ENCODE measurements around the gene PDCD2L. TPM values are rescaled to one million over a fixed set of nuclear protein-coding genes. Genes with fewer than 3 reads are reported as not detected.

The PDCD2L gene
- total RNA-seq (2022) = 33.2 and 40.2 TPM in 2 replicates
- Bru-seq, nascent RNA = percentile 67 among the genes with signal in this experiment
- percentile 66 among the genes with signal in this experiment for BruChase-seq, experiment 1, labeled RNA remaining after a 2-hour chase
- percentile 67 among the genes with signal in this experiment for BruChase-seq, experiment 2, labeled RNA remaining after a 6-hour chase
- long read RNA-seq, transcript PDCD2L-201 (7 exons, 1,171 nt) = major isoform, 30 of 37 reads
- long read RNA-seq, partial matches to known transcripts = 1 of 37 reads
- long read RNA-seq, other reads (novel, unspliced or antisense) = 4 of 37 reads

- Histone ChIP-seq H3K4me3 (ENCODE audit: low read depth, low read length) (peak within 1 kb of the TSS; percentile 89), H3K36me3 (ENCODE audit: control insufficient read depth, insufficient read depth, low read length) (peaks cover 5% of the 10 kb centered on the region; the same call in 1 of the 2 replicates), H3K27me3 (replicated peaks; ENCODE audit: control insufficient read depth, insufficient read depth, low read length) (no peaks in the 10 kb centered on the region), H3K4me1 (no peaks in the 10 kb centered on the region), H3K9me3 (no peaks in the 10 kb centered on the region)
- intact Hi-C loops (cut with micrococcal nuclease; ENCODE audit: unreplicated experiment) = loop anchor here (2.0 kb wide), 1 partner anchor 40 kb away; the partner anchor contains the start of gene GPI
- TF ChIP-seq CTCF (IDR thresholded peaks at IDR 0.05; ENCODE audit: insufficient read depth in 1 of 2, low read depth in 1 of 2, low read length in 1 of 2, severe bottlenecking in 1 of 2, unreplicated experiment in 1 of 2) = no peak
- Mint-ChIP-seq H3K9me3 (ENCODE audit: unreplicated experiment) (no peaks in the 10 kb centered on the region), H3K27ac (ENCODE audit: unreplicated experiment) (peak within 1 kb of the TSS; percentile 89), H3K27me3 (ENCODE audit: insufficient read depth, unreplicated experiment) (no peaks in the 10 kb centered on the region), H3K4me3 (ENCODE audit: unreplicated experiment) (peak within 1 kb of the TSS; percentile 93), H3K4me1 (ENCODE audit: low read depth, unreplicated experiment) (no peaks in the 10 kb centered on the region), H3K36me3 (ENCODE audit: insufficient read depth, unreplicated experiment) (peaks cover 74% of the 10 kb centered on the region)
- BruUV-seq (replicated peaks) = TSS peak; percentile 34
- peak; percentile 94 for DNase-seq
- ChIA-PET POLR2A (interaction anchor here (0.6 kb wide), 1 partner anchor 78 kb away, joined by 3 read pairs; no protein-coding TSS in a partner anchor), CTCF (no interaction called here)
Measured at GRCh38 chr19:34404109-34404909, at the start of gene PDCD2L. PDCD2L (plus strand) TSS chr19:34404399; CDS start chr19:34404431, 32 bp downstream.

GRCh38 chr19:34355201-34355600 is 49.0 kb upstream of the PDCD2L start:
- intact Hi-C loops (cut with micrococcal nuclease; ENCODE audit: unreplicated experiment) = no loop called here
- Mint-ChIP-seq H3K4me1 (ENCODE audit: low read depth, unreplicated experiment) (peaks cover 14% of the 10 kb centered on the region), H3K4me3 (ENCODE audit: unreplicated experiment) (no peak overlapping the region), H3K9me3 (ENCODE audit: unreplicated experiment) (no peaks in the 10 kb centered on the region), H3K27ac (ENCODE audit: unreplicated experiment) (no peak overlapping the region), H3K27me3 (ENCODE audit: insufficient read depth, unreplicated experiment) (no peaks in the 10 kb centered on the region), H3K36me3 (ENCODE audit: insufficient read depth, unreplicated experiment) (peaks cover 32% of the 10 kb centered on the region)
- DNase-seq = no peak
- ChIA-PET POLR2A (no interaction called here), CTCF (no interaction called here)
- no TSS peak for BruUV-seq (replicated peaks)
- TF ChIP-seq CTCF (IDR thresholded peaks at IDR 0.05; ENCODE audit: insufficient read depth in 1 of 2, low read depth in 1 of 2, low read length in 1 of 2, severe bottlenecking in 1 of 2, unreplicated experiment in 1 of 2) = no peak
- Histone ChIP-seq H3K4me3 (ENCODE audit: low read depth, low read length) (no peak overlapping the region), H3K9me3 (no peaks in the 10 kb centered on the region), H3K4me1 (peaks cover 15% of the 10 kb centered on the region), H3K27me3 (replicated peaks; ENCODE audit: control insufficient read depth, insufficient read depth, low read length) (no peaks in the 10 kb centered on the region), H3K36me3 (ENCODE audit: control insufficient read depth, insufficient read depth, low read length) (peaks cover 2% of the 10 kb centered on the region; the same call in 1 of the 2 replicates)

- POLR2A ChIA-PET = no interaction called here
- H3K4me1 ChIP-seq = peaks cover 15% of the 10 kb centered on the region
- peaks cover 2% of the 10 kb centered on the region; the same call in 1 of the 2 replicates for H3K36me3 ChIP-seq (ENCODE audit: control insufficient read depth, insufficient read depth, low read length)
- DNase-seq = no peak
- Mint-ChIP-seq H3K36me3 (ENCODE audit: insufficient read depth, unreplicated experiment) (peaks cover 32% of the 10 kb centered on the region), H3K4me1 (ENCODE audit: low read depth, unreplicated experiment) (peaks cover 15% of the 10 kb centered on the region), H3K4me3 (ENCODE audit: unreplicated experiment) (no peak overlapping the region), H3K27me3 (ENCODE audit: insufficient read depth, unreplicated experiment) (no peaks in the 10 kb centered on the region), H3K27ac (ENCODE audit: unreplicated experiment) (no peak overlapping the region), H3K9me3 (ENCODE audit: unreplicated experiment) (no peaks in the 10 kb centered on the region)
- CTCF ChIA-PET = no interaction called here
- H3K4me3 ChIP-seq (ENCODE audit: low read depth, low read length) = no peak overlapping the region
- TF ChIP-seq CTCF (IDR thresholded peaks at IDR 0.05; ENCODE audit: insufficient read depth in 1 of 2, low read depth in 1 of 2, low read length in 1 of 2, severe bottlenecking in 1 of 2, unreplicated experiment in 1 of 2) = no peak
- BruUV-seq (replicated peaks) = no TSS peak
- no peaks in the 10 kb centered on the region for H3K9me3 ChIP-seq
- no peaks in the 10 kb centered on the region for H3K27me3 ChIP-seq (replicated peaks; ENCODE audit: control insufficient read depth, insufficient read depth, low read length)
- intact Hi-C loops (cut with micrococcal nuclease; ENCODE audit: unreplicated experiment) = no loop called here
Measured at GRCh38 chr19:34356875-34357274, 47.3 kb upstream of the PDCD2L start.
